ENCODE measurements around the gene XRCC1.

GRCh38 chr19:43552616-43553015 is 22.7 kb downstream of the XRCC1 start:
- TF ChIP-seq CTCF (conservative IDR thresholded peaks at IDR 0.05 in 1 of 2, IDR thresholded peaks at IDR 0.05 in 1 of 2; ENCODE audit: extremely low read depth in 1 of 2, insufficient read depth in 1 of 2, low read depth in 1 of 2, low read length in 2 of 2) (no peak), EZH2 (IDR thresholded peaks at IDR 0.05; ENCODE audit: borderline replicate concordance, low read length) (no peak)
